NCI-H2107 (cell line): ENCODE data around the gene ZCCHC7.
"Not testable (repeated sequence)": the region's sequence is repeated elsewhere in the genome, so short reads cannot be mapped to it uniquely, and the experiment has no call there.

ENCODE experiments used
- DNase-seq: peaks from one replicate; lab custom pipeline; 2025; lab: John Stamatoyannopoulos, UW

The ZCCHC7 gene

GRCh38 chr9:37373621-37374020 lies 253.2 kb downstream of the ZCCHC7 start:
- DNase-seq, result no peak

- no peak for DNase-seq
These were observed 254.5 kb downstream of the ZCCHC7 start for GRCh38 chr9:37374892-37375291.

GRCh38 chr9:37377688-37378612 lies 257.6 kb downstream of the ZCCHC7 start:
- DNase-seq, result no peak

DNA sequence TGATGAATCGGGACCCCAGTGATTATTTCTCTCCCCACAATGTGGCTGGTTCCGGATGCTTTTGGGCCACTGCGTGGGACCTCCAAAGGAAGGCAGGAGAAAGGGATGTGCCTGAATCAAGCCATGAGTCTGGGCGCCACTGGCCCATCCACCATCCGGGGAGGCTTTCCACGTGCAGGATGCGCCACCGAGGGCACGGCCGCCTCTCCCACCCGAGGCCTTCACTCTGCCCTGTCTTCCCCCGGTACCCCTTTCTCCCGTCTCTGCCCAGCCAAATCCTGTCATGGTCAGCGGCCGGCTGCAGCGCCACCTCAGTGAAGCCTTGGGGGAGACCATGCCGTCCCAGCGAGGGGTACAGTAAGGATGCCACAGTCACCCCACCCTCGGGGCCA lies 258.2 kb downstream of the ZCCHC7 start:
- no peak for DNase-seq

DNA sequence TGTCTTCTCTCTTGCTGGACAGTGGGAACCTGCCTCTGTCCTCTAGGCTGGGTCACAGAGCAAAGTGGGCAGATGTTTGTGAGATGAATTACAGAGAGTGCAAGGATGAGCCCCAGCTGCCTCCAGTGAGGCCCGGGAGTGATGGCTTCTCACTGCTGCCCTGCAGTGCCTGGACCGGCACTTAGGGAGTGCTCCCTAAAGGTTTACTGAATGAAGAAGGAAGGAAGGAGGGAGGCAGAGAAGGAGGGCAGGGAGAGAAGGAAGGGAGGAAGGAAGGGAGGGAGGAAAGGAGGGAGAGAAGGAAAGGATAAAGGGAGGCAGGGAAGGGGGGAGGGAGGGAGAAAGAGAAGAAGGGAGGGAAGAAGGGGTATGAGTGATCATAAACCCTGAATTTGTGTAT lies 259.5 kb downstream of the ZCCHC7 start:
- no peak for DNase-seq

DNA sequence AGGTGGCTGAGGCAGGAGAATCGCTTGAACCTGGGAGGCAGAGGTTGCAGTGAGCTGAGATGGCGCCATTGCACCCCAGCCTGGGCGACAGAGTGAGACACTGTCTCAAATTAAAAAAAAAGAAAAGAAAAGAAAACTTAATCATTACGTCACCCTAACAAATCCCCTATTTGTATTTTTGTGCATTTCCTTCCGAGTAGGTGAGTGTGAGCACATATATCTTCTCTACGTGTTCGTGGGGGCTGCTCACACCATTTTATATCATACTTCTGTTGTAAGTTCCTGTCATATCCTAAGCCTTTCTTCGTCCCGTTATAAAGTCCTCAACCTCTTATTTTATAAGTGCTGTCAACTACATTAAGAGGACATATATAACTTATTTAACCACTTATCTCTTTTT lies 260.2 kb downstream of the ZCCHC7 start:
- DNase-seq, result no peak

- no peak for DNase-seq
These were observed 260.8 kb downstream of the ZCCHC7 start for GRCh38 chr9:37381094-37381741.

DNA sequence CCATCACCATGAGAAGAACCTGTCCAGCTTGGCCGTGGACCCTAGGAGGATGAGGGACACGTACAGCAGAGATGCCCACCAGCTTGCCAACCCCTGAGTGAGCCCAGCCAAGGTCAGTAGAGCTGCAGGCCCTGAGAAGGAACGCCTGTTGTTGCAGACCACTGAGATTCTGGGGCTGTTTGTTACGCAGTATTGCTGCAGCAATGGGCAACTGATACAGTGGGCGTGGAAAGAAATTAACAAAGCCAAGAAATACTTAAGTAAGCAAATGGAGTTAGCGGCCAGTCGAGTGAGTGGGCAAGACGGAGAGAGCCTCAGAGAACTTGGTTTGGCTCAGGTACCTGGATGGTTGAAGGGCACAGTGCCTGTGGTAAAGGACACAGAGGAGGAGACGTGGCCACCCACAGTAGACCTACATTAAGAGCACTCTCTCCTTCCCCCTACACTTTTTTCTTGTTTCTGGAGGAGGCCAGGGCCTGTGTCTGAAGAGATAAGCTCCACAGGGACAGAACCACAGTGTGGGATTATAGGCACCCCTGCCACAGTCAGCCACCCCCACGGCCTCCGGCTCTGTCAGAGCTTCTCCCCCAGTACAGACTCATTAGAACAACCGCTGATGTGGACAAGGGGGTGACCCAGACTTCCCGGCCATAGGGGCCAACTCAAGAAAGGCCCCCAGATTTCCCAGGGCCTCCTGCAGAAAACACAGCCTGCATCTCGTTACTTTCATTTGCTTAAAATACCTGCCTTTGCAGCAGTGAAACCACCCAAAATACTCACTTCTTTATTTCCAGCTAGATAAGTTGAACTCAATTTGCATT lies 262.0 kb downstream of the ZCCHC7 start:
- no peak for DNase-seq

GRCh38 chr9:37382982-37383357 lies 262.6 kb downstream of the ZCCHC7 start:
- DNase-seq, result no peak

GRCh38 chr9:37383393-37383792 lies 263.0 kb downstream of the ZCCHC7 start:
- DNase-seq, result no peak

DNA sequence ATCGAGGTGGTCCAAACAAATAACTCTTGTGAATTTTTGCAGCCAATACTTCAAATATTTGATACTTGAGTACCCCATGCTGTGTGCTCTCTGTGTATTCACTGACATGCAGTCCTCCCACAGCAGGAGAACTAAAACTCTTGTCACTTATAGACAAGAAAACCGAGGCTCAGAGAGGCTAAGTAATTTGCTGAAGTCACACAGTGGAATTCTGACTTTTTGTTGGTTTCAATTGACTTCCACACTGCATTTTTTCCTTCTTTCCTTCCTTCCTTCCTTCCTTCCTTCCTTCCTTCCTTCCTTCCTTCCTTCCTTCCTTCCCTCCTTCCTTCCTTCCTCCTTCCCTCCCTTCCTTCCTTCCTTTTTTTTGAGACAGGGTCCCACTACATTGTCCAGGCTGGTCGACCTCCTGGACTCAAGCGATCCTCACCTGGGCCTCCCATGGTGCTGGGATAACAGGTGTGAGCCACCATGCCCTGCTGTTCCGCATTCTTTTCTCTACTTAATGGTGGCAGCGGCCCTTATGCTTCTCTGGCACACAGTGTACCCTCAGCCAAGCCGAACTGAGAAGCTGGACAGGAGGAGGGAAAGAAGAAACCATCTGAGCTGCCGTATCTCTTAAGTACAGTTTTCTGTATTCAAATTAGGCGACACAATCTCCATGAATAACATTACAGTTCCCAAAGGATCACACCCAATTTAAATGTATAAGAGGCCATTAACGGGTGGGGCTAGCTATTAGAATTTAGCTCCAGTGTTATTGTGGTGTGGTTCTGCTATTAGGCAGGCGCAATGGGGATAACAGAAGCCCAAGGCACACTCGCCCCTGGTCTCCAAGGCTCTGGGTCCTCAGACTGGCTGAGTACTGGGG lies 263.7 kb downstream of the ZCCHC7 start:
- no peak for DNase-seq

DNA sequence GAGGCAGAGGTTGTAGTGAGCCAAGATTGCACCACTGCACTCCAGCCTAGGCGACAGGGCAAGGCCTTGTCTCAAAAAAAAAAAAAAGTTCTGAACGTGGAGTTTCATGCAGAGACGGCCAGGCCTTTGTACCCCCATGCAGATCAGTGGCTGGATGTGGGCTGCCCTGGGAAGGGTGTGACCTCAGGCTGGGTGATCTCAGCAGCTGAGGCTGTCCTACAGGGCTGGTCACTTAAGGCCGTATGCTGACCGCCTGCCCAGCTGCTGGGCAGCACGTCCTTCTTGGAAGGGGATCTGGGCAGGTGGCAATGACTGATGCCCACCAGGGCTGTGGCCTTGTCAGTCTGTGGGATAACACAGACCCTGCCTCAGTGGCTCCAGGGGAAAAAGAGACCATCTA lies 264.9 kb downstream of the ZCCHC7 start:
- DNase-seq, result no peak

GRCh38 chr9:37386988-37387387 lies 266.6 kb downstream of the ZCCHC7 start:
- no peak for DNase-seq

DNA sequence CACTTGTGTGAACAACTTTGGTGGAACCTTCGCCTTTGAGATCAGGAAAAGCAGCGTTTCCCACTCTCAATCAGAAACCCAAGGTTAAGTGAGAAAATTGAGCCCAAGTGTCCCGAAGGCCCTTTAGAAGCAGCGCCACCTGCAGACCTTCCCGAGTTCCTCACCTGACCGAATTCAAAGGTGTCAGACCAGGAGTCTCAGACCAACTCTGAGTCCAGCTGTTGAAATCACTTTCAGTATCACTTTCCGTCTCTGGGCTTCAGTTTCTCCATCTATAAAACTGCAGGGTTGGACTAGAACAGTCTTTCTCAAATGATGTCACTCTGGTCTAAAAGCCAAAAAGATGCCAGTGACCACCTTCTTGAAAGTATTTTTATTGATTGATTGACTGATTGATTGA lies 270.4 kb downstream of the ZCCHC7 start:
- DNase-seq, result no peak

DNA sequence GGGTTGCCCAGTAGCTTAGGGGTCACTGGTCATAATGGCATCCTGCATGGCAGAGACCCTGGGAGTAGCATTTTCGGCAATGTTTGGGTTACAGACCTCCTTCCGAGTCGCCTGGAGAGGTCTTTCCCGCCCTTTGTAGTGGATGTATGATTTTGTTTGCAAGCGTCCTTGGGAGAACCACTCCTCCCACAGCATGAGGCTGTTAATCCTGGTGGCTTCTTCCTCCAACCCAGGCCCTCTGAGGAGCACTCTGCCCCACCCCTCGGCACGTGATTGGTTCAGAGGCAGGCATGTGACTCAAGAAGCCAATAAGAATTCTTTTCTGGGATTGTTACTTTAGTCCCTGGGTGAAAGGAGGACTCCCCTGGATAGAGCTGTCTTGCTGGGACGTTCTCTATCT lies 271.9 kb downstream of the ZCCHC7 start:
- no peak for DNase-seq

GRCh38 chr9:37395229-37395628 lies 274.9 kb downstream of the ZCCHC7 start:
- no peak for DNase-seq

- DNase-seq, result no peak
These were observed 275.3 kb downstream of the ZCCHC7 start for GRCh38 chr9:37395663-37396062.

DNA sequence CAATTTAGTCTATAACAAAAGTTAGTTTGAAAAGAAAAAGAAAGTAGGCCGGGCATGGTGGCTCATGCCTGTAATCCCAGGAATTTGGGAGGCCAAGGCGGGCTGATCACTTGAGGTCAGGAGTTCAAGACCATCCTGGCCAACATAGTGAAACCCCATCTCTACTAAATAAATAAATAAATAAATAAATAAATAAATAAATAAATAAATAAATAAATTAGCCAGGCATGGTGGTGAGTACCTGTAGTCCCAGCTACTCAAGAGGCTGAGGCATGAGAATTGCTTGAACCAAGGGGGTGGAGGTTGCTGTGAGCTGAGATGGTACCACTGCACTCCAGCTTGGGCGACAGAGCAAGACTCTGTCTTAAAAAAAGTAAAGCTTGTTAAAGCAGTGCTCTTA lies 277.6 kb downstream of the ZCCHC7 start:
- DNase-seq, result not testable (repeated sequence)

GRCh38 chr9:37398464-37399025 lies 278.2 kb downstream of the ZCCHC7 start:
- DNase-seq, result no peak

DNA sequence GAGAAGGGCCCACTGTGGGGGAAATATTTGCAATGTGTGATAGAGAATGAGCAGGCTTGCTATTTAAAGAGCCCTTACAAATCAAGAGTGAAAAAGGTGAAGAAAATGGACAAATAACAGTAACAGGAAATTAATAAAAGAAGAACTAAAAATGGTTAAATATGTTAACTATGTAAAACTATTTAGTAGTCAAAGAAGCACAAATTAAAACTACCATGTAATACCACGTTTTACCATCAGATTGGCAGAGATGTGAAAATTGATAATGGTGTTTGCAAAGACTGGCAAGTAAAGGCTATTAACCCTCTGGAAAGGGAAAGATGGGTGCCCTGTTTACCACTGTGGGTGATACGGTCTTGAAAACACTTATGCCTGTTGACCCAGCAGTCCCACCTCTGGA lies 279.0 kb downstream of the ZCCHC7 start:
- DNase-seq, result no peak

- DNase-seq, result no peak
These were observed 284.2 kb downstream of the ZCCHC7 start for GRCh38 chr9:37404590-37404989.
